ENCODE results near the gene ANO7. TPM values are rescaled to one million over a fixed set of nuclear protein-coding genes. Genes with fewer than 3 reads are reported as not detected.

Gene ANO7
- total RNA-seq, 1 donor from 2014 or later, result 3.8 TPM

Other genes starting within 250 kb of the ANO7 start
- gene SNED1, start 190.1 kb upstream of the ANO7 start, total RNA-seq, result 148 TPM
- gene MTERF4, start 86.4 kb upstream of the ANO7 start, total RNA-seq, result 33.5 TPM
- 7.0 TPM for gene PASK, start 39.2 kb upstream of the ANO7 start, total RNA-seq
- gene PPP1R7, start 38.2 kb upstream of the ANO7 start, total RNA-seq, result 45.3 TPM
- gene HDLBP, start 127.0 kb downstream of the ANO7 start, total RNA-seq, result 398 TPM
- 315 TPM for gene SEPTIN2, start 127.2 kb downstream of the ANO7 start, total RNA-seq
- gene FARP2, start 167.6 kb downstream of the ANO7 start, total RNA-seq, result 69.7 TPM

All from sciatic nerve (tissue), 1 donor.